ENCODE data around the gene FAM110D.
A peak's percentile ranks its signal among the peaks of the same experiment; 100 is the strongest.

Gene FAM110D

DNA sequence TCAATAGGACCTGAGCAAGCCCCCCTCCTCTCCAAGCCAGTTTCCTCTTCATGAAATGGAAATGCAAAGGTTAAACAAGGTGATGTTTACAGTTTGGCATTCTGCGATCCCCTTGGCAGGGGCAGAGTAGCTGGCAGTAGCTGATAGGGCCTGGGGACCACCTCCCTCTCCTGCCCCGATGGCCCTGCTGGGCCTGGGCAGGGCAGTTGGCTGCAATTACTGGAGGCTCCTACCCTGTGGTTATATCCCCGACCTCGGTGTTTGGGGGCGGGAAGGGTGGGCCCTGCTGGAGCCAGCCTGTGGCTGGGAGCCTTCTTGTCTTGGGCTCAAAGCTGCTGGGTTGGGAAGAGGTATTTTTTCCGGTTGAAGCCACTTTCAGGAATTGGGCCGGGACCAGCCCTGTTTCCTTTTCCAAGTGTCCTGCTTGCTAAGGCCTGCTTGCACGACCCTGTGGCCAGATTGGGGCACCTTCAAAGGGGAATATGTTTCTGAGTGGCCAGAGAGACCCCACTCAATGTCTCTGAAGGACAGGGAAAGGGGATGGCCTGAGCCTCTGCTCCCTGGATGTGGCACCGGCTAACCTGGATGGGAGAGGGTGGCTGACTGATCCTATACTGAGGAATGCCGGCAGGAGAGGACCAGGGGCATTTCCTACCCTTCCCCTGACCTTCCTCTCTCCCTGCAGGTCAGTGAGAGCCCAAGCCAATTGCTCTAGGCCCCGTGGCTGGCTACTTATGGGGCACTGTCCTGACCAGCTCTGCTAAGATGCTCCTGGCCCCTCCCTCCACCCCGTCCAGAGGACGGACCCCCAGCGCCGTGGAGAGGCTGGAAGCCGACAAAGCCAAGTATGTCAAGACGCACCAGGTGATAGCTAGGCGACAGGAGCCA, 1.9 kb downstream of the FAM110D start:
- no peak overlapping the region for H3K27ac ChIP-seq

DNA sequence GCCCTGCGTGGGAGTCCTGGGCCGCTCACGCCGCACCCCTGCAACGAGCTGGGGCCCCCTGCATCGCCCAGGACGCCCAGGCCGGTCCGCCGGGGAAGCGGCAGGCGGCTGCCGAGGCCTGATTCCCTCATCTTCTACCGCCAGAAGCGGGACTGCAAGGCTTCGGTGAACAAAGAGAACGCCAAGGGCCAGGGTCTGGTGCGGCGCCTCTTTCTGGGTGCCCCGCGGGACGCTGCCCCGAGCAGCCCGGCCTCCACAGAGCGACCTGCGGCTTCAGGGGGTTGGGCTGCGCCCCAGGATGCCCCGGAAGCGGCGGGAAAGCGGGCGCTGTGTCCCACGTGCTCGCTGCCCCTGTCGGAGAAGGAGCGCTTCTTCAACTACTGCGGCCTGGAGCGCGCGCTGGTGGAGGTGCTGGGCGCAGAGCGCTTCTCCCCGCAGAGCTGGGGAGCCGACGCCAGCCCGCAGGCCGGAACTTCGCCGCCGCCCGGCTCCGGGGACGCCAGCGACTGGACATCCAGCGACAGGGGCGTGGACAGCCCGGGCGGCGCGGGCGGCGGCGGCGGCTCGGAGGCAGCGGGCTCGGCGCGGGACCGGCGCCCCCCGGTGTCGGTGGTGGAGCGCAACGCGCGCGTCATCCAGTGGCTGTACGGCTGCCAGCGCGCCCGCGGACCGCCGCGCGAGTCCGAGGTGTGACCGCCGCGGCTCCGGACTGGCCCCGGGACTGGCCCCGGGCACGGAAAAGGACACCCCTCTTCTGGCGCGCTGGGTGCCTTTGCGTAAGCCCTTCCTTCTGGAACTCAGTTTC, 2.7 kb downstream of the FAM110D start:
- no peak overlapping the region for H3K27ac ChIP-seq
- DNase-seq (ENCODE audit: low read depth, low spot score) = no peak

More for the DNA sequence above, 1.9 kb downstream of the FAM110D start:
- no peak for DNase-seq (ENCODE audit: low read depth, low spot score)

DNA sequence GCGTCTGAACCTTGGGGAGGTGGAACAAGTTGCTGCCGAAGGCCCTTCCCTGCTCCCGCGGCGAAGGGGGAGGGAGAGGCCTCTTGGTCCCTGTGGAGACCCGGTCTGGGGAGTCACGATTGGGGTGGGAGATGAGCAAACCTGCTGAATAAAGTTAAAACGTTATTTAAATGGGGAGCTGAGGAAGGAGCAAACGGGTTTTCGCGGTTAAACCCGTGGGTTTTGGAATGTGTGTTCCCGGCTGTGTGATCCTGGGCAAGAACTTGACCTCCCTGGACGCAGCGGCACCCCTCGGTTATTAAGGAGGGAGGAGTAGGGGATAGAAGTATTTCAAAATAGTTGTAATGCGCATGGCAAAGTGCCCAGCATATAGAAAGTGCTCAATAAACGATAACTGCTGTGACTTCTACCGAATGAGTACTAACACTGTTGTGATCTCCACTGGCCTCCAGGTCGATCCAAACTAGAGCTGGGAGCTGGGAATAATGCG, 3.4 kb downstream of the FAM110D start:
- H3K27ac ChIP-seq = no peak overlapping the region
- DNase-seq (ENCODE audit: low read depth, low spot score) = no peak

DNA sequence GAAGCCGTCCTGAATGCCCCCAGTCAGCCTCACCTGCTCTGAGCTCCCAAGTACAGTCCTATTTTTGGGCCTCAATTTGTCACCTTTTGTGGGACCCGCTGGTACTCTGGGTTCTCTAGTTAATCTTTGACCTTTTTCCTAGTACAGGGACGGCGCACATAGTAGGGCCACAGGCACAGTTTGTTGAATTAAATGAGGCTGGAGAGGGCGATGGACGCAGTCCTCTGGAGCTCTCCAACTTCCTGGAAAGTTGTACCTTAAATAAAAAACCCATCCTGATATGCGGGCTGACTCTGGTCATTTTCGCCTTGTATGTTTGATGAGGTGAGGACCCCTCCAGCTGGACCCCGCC, 4.8 kb downstream of the FAM110D start:
- H3K27ac ChIP-seq = no peak overlapping the region
- DNase-seq (ENCODE audit: low read depth, low spot score) = no peak

DNA sequence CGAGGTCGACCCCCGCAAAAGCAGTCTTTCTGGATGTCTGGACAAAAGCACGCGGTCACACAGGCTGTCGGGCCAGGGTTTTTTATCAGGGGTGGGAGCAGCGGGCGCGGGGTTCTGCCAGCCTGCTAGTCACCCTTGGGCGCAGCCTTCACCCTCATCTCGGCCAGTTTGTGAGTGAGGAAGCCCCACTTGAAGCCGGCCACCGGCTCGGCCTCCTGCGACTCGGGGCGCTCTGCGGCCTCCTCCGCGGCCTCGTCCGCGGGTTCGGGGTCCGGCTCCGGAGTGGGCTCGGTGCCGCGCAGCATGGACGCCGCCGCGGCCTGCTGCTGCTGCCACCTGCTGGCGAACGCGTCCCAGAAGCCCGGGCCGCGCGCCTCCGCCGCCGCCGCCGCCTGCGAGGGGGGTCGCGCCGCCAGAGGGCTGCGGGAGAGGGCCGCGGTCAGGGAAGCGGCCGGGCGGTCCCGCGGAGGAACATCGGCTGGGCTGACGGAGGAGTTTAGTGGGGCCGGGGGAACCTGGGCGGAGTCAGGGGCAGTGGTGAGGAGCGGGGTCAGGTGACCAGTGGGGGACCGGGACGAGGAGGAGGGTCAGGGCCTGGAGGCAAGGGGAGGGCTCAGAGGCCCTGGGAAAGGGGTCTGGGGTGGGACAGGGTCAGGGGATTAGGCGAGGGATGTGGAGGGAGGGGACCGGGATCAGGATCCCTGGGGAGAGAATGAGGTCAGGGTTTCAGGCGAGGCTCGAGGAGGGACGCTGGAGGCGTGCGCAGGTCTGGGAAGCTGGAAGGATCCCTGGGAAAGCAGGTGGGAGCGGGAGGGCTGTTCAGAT, 5.4 kb downstream of the FAM110D start:
- DNase-seq (ENCODE audit: low read depth, low spot score) = no peak
- no peak overlapping the region for H3K27ac ChIP-seq

DNA sequence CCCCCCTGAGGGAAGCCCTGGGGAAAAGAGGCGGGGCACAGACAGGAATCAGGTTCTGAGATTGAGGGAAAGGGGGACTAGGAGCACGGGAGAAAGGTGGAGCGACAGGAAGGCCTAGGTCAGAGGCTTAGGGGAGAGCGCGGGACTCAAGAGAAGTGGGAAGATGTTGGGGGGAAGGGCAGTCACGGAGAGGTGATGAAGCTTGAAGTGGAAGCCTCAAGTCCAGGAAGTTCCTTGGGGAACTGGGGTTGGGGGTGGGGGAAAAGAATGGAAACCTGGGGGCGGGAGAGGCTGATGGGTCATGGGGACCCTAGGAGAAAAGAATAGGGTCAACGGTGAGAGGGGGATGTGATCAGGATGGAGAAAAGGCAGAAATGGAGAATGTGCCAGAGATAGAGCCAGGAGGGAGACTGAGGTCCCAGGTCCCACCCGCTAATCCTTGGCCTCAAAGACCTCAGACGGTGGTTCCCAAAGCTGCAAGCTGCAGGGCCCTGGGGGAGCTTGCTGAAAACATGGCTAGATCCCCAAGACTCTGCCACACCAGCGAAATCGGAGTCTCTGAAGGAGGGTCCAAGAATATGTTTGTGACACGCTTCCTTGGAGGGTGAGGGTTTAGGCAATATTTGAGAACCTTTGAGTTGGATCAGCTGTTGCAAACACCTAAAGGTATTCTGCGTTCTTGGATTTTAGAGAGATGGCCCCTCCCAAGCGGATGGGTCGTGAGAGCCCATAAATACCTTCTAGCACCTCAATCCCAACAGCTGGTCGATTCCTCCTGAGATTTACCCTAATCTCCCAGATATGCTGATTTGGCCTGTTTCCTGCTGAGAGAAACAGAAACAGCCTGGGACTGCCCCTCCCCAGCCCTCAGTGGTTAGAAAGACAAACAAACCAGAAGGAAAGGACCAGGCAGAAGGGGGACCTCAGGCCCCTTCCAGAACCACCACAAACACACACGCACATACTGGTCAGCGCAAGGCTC, 6.3 kb downstream of the FAM110D start:
- H3K27ac ChIP-seq = no peak overlapping the region
- no peak for DNase-seq (ENCODE audit: low read depth, low spot score)

DNA sequence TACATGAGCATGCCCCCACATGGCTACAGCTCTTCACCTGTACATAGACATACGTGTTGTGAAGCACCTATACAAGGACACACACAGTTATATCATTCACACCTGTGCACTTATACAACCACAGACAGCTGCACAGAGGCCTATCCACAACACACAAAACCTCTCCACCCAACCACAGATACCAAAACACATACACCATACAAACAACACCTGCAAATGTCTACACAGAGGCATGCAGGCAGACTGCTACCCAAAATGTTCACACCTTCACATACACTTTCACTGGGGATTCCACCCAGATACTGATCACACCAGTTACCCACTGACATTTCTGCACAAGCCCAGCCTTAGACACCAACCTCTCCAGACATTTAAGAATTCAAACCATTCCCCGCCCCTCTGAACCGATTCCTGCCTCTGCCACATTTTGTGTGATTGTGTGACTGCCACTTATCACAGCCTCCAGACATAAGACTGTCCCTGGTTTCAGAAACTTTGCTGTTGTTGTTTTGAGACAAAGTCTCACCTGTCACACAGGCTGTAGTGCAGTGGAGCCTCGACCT, 7.9 kb downstream of the FAM110D start:
- DNase-seq (ENCODE audit: low read depth, low spot score) = no peak
- H3K27ac ChIP-seq = no peak overlapping the region

DNA sequence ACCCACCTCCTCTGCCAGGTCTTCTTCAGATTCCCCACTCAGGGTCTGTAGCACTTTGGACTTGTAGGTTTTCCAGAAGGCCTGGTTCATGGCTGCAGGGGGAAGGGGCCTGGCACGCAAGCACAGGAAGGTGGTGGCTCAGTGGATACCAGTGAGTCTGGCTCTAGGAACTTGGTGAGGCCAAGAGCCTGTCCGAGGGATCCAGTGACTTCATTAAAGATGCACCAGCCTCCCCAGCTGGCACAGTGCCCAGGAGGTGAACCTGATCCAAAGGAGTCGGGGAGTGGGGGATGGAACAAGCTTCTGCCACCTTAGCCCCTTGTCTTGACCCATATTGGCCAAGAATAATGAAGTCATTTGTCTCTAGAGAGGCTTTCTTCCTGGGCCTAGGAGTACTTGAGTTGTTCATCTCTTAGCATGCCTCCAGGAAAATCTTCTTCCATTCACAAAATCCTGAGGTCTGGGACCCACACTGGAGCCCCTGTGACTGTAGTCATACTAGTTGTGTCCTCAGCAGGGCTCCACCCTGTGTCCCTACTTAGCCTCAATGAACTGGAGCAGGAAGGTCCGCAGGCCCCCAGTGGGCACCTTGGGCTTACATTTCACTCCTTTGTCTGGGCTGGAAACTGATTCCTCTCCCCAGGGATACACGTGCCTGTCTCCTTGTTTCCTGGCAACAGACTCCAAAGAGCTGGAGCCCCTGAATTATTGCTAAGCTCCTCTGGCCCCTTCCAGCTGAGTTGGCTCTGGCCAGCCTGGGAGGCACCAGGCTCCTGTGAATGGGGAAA, 9.7 kb downstream of the FAM110D start, which contains the start of gene C1orf232:
C1orf232 (minus strand) TSS at position 554 of the 788 bp plus-strand sequence; CDS start at position 90, 464 bp downstream.
- H3K27ac ChIP-seq = peak within 1 kb of the TSS; percentile 30
- DNase-seq (ENCODE audit: low read depth, low spot score) = no peak

DNA sequence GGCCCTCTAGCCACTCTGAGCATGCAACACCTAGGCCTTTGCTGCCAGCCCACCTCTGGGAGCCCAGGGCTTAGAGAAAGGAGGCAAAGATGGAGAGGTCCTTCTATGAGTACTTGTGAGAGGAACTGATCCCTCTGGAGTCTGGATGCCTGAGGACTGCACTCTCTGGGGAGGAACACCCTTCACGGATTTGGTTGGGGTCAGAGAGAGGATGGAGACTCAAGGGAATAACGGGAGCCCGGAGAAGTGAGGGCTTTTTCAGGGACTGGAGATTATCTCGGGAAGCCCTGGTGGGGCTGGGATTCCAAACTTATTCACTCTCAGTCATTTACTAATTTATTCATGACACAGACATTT, 10.3 kb downstream of the FAM110D start:
- DNase-seq (ENCODE audit: low read depth, low spot score) = no peak
- no peak overlapping the region for H3K27ac ChIP-seq

DNA sequence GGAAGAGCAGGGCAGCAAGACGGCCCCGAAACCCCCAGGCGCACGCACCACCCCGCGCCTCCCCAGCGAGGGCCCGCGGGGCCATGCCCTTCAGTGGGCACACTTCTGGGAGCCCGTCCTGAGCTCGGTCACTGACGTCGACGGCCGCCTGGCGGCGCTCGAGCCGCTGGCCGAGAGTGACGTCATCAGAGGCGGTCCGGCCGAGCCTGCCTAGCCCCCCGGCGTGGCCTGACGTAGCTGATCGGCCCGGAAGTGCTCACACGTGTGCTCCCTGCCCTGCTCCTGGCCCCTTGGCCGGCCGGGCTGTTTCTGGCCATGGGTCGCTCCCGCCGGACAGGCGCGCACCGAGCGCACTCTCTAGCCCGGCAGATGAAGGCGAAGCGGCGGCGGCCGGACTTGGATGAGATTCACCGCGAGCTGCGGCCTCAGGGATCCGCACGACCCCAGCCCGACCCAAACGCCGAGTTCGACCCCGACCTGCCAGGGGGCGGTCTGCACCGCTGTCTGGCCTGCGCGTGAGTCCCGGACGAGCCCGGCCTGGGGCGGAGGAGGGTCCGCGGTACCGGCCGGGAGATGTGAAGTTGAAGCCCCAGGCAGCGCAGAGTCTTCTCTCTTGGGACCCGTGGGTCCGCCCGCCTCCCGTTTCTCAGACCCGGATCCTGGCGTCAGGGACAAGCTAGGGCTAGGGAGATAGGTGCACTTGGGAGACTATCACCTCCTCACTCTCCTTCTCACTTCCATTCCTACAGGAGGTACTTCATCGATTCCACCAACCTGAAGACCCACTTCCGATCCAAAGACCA, 11.0 kb downstream of the FAM110D start, which contains the start of gene ZNF593:
ZNF593 (plus strand) TSS at position 240 of the 803 bp plus-strand sequence; CDS start at position 316, 76 bp downstream.
- H3K27ac ChIP-seq = peak within 1 kb of the TSS; percentile 30

DNA sequence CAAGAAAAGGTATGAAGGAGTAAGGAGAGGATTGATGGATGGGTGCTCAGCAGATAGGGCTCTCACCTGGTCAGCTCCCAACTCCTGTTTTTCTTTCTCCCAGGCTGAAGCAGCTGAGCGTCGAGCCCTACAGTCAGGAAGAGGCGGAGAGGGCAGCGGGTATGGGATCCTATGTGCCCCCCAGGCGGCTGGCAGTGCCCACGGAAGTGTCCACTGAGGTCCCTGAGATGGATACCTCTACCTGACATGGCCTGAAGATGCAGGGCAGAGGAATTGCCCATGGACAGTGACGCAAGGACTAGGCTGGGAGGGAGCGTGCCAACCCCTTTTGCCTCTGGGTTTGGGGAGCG, 11.6 kb downstream of the FAM110D start:
- H3K27ac ChIP-seq = peak overlapping the region; percentile 30

More for the DNA sequence above, 11.0 kb downstream of the FAM110D start, which contains the start of gene ZNF593:
- peak; percentile 33 for DNase-seq (ENCODE audit: low read depth, low spot score)

DNA sequence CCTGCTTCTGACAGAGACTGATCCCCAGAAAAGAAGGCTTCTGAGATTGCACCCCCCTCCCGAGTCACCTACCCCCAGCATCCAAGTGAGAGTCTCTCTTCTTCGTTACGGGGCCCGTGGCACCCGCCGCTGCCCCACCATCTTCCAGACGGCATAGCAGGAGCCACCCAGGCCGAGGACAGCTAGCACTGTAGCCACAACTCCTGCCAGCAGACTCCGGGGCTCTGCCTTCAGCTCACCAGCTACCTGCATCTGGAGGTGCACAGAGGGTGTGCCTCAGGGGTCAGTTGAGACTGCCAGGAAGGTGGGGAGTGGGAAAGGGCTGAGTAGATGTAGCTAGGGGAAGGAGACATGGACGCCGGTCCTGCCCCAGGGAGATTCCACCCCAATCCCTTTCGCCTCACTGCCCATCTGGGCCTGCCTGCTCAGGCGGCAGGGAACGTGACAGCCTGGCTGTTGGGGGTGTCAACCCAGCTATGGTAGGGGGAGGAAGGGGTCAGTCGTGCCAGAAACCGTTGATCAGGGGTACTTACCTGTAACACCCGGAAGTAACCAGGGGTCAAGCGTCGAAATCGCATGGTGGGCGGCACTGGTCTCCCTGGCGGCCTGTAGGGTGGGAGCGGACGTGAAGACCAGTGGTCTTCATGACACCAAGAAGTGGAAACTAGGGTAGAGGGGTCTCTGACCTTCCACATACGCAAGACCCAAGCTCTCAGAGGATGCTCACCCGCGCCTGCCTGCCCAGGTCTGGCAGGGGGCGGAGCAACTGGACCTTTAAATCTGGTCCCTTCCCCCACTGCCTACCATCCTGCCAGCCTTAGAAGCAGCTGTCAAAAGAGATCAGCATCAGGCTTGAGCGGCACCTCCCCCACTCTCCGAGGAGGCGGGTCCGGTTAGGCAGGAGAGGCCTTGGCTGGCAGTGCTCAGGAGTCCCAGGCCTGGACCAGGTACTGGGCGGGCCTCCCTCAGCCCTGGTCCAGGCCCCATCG, 12.5 kb downstream of the FAM110D start, which contains the start of gene ZNF593OS:
ZNF593OS (minus strand) TSS at position 749 of the 989 bp plus-strand sequence; CDS start at position 578, 171 bp downstream.
- H3K27ac ChIP-seq = no peak within 1 kb of the TSS

More for the DNA sequence above, 11.6 kb downstream of the FAM110D start:
- DNase-seq (ENCODE audit: low read depth, low spot score) = no peak

DNA sequence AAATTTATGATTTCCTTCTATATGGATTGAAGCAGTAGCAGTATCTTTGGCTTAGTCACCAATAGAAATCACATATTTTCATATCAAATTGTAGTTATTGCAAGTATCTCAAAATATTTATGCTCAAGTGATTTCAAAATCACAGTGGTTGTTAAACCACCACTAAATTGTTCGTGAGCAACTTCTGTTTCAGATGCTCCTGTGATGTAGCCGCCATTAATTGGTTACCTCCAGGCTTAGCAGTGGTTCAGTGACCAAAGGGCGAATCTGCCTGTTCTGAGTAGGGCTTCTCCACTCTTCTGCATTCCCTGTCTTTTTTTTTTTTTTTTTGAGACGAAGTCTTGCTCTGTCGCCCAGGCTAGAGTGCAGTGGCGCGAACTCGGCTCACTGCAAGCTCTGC, 16.5 kb downstream of the FAM110D start:
- no peak overlapping the region for H3K27ac ChIP-seq
- DNase-seq (ENCODE audit: low read depth, low spot score) = no peak

More for the DNA sequence above, 12.5 kb downstream of the FAM110D start, which contains the start of gene ZNF593OS:
- DNase-seq (ENCODE audit: low read depth, low spot score) = no peak

DNA sequence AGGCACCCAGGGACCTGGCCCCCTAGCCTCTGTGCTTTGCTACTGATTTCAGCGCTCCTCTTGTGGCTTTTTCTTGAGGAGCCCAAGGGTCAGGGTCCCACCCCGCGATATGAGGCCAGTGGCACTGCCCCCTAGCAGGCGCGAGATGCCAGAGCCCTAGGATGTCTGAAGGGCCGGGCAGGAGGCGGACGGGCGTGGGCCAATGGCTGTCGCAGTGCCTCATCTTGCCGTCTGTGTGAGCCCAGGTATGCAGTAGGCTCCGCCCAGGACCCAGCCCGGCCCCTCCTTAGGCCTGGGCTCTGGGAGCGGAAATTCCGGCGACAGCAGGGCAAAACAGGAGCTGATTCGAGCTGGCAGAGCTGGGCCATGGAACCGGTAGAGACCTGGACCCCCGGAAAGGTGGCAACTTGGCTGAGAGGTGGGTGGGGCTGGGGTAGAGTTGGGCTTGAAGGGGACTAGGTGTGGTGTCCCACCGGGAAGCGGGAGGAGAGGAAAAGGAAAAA, 18.4 kb downstream of the FAM110D start, which contains the start of gene CNKSR1:
CNKSR1 (plus strand) TSS at position 310 of the 503 bp plus-strand sequence; CDS start at position 367, 57 bp downstream.
- H3K27ac ChIP-seq = peak within 1 kb of the TSS; percentile 75

DNA sequence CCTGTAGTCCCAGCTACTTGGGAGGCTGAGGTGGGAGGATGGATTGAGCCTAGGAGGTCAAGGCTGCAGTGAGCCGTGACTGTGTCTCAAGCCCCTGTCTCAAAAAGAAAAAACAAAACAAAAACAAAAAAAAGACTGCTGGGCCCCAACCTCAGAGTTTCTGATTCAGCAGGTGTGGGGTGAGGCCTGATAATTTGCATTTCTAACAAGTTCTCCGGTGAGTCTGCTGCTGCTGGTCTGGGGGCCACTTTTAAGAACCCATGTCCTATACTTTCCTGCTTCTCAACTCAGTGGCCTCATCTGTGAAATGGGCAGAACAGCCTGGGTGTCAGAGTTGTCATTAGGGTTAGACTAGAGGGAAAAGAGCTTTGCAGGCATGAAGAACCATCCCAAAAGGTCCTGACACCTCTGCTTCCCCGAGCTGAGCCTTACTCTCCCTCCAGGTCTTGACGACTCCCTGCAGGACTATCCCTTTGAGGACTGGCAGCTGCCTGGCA, 21.2 kb downstream of the FAM110D start:
- H3K27ac ChIP-seq = no peak overlapping the region
- no peak for DNase-seq (ENCODE audit: low read depth, low spot score)

More for the DNA sequence above, 18.4 kb downstream of the FAM110D start, which contains the start of gene CNKSR1:
- DNase-seq (ENCODE audit: low read depth, low spot score) = peak; percentile 46

Measured in epithelial cell of prostate (primary cell).